GM23338 (cell line): Measurements from ENCODE around the gene DCAF5. TPM values are rescaled to one million over a fixed set of nuclear protein-coding genes. Genes with fewer than 3 reads are reported as not detected.

Source experiments
- ATAC-seq: fragments of 200-7000 bp; cut with Tn5 transposase; 3 replicates; pipeline ENCODE4 v1.9.1; 2020
- DNase-seq: peaks from one replicate; pipeline ENCODE4 v3.0.0-alpha.2; 2015; ENCODE audit warnings: low spot score
- H2AFZ ChIP-seq: fragments of 200-600 bp; sonication (generic); 2 replicates; pipeline ENCODE4 v1.8.0; 2016; ENCODE audit warnings: antibody characterized with exemption, mild to moderate bottlenecking, moderate library complexity
- H3F3A ChIP-seq: fragments of 200-600 bp; sonication (generic); replicated peaks from 2 replicates; pipeline ENCODE4 v1.8.0; 2017; ENCODE audit warnings: antibody characterized with exemption, mixed run types, low read depth
- H3K27ac ChIP-seq: fragments of 200-600 bp; sonication (generic); 2 replicates; pipeline ENCODE4 v1.6.1; 2016; ENCODE audit warnings: low read depth
- H3K27me3 ChIP-seq: fragments of 200-600 bp; sonication (generic); 2 replicates; pipeline ENCODE4 v1.8.0; 2016; ENCODE audit warnings: mild to moderate bottlenecking, mixed run types, moderate library complexity; ENCODE audit not compliant: insufficient read depth
- H3K36me3 ChIP-seq: fragments of 200-600 bp; sonication (generic); 2 replicates; pipeline ENCODE4 v1.8.0; 2016; ENCODE audit warnings: mild to moderate bottlenecking; ENCODE audit not compliant: insufficient read depth
- H3K4me1 ChIP-seq: fragments of 200-600 bp; sonication (generic); 2 replicates; pipeline ENCODE4 v1.8.0; 2016; ENCODE audit warnings: mild to moderate bottlenecking, moderate library complexity; ENCODE audit not compliant: insufficient read depth
- H3K4me2 ChIP-seq: fragments of 200-600 bp; sonication (generic); 2 replicates; pipeline ENCODE4 v1.7.1; 2017; ENCODE audit warnings: mixed run types
- H3K4me3 ChIP-seq: fragments of 200-600 bp; sonication (generic); 2 replicates; pipeline ENCODE4 v1.6.1; 2016; ENCODE audit warnings: mixed run types
- H3K79me2 ChIP-seq: fragments of 200-600 bp; sonication (generic); replicated peaks from 2 replicates; pipeline ENCODE4 v1.8.0; 2017; ENCODE audit warnings: mild to moderate bottlenecking; ENCODE audit not compliant: insufficient read depth
- H3K9me2 ChIP-seq: fragments of 200-600 bp; sonication (generic); 2 replicates; pipeline ENCODE4 v1.8.0; 2017; ENCODE audit not compliant: insufficient read depth
- H4K20me1 ChIP-seq: fragments of 200-600 bp; sonication (generic); replicated peaks from 2 replicates; pipeline ENCODE4 v1.8.0; 2017; ENCODE audit warnings: mild to moderate bottlenecking; ENCODE audit not compliant: insufficient read depth
- H3K27ac Mint-ChIP-seq: 2 replicates; pipeline ENCODE4 v1.8.0; 2020; ENCODE audit warnings: inconsistent platforms, mild to moderate bottlenecking, moderate library complexity, mixed read lengths
- H3K27me3 Mint-ChIP-seq: 3 replicates; pipeline ENCODE4 v1.8.0; 2022; ENCODE audit warnings: low read depth, mild to moderate bottlenecking, moderate library complexity, mixed read lengths, inconsistent platforms; ENCODE audit not compliant: insufficient read depth, poor library complexity
- H3K36me3 Mint-ChIP-seq: 3 replicates; pipeline ENCODE4 v1.8.0; 2021; ENCODE audit warnings: low read depth, mild to moderate bottlenecking, inconsistent platforms, moderate library complexity, mixed read lengths
- H3K4me1 Mint-ChIP-seq: 3 replicates; pipeline ENCODE4 v1.8.0; 2020; ENCODE audit warnings: mild to moderate bottlenecking, inconsistent platforms, mixed read lengths
- H3K4me3 Mint-ChIP-seq: 3 replicates; pipeline ENCODE4 v1.8.0; 2021; ENCODE audit warnings: moderate library complexity, mild to moderate bottlenecking, inconsistent platforms, mixed read lengths
- H3K9me3 Mint-ChIP-seq: 3 replicates; pipeline ENCODE4 v1.8.0; 2020; ENCODE audit warnings: moderate library complexity, mild to moderate bottlenecking, inconsistent platforms, mixed read lengths
- CREB1 ChIP-seq: fragments of 250-450 bp; sonication (Bioruptor Pico); IDR thresholded peaks from 2 replicates; pipeline ENCODE4 v1.5.0; 2020; ENCODE audit warnings: low read depth, mild to moderate bottlenecking, moderate library complexity
- CTCF ChIP-seq, 2 experiments: fragments of 200-600 bp in 1 of 2; sonication (generic) in 1 of 2; conservative IDR thresholded peaks; 2 replicates each; pipeline versions ENCODE4 v1.5.1 to v1.6.1; 2016 to 2017; ENCODE audit warnings: antibody characterized with exemption in 2 of 2, low read depth in 2 of 2, mild to moderate bottlenecking in 2 of 2, moderate library complexity in 1 of 2
- ETS1 ChIP-seq: IDR thresholded peaks from 2 replicates; pipeline ENCODE4 v1.6.1; 2016; ENCODE audit warnings: antibody characterized with exemption
- EZH2 ChIP-seq: fragments of 200-600 bp; sonication (generic); IDR thresholded peaks from one replicate; pipeline ENCODE4 v1.8.0; 2017; ENCODE audit warnings: antibody characterized with exemption, mild to moderate bottlenecking, low read depth; ENCODE audit not compliant: unreplicated experiment
- EZH2phosphoT487 ChIP-seq: fragments of 200-600 bp; sonication (generic); IDR thresholded peaks from one replicate; pipeline ENCODE4 v1.8.1; 2018; ENCODE audit warnings: antibody characterized with exemption; ENCODE audit not compliant: unreplicated experiment
- NANOG ChIP-seq: IDR thresholded peaks from 2 replicates; pipeline ENCODE4 v1.6.1; 2016; ENCODE audit warnings: antibody characterized with exemption, borderline replicate concordance
- POLR2AphosphoS5 ChIP-seq: IDR thresholded peaks from 2 replicates; pipeline ENCODE4 v1.6.1; 2016; ENCODE audit warnings: antibody characterized with exemption, low read depth
- REST ChIP-seq: IDR thresholded peaks from one replicate; pipeline ENCODE4 v1.6.1; 2018; ENCODE audit warnings: antibody characterized with exemption; ENCODE audit not compliant: unreplicated experiment
- STAT1 ChIP-seq: IDR thresholded peaks from one replicate; pipeline ENCODE4 v1.6.1; 2016; ENCODE audit warnings: antibody characterized with exemption; ENCODE audit not compliant: unreplicated experiment
- ZNF462 ChIP-seq: fragments of 250-450 bp; sonication (Bioruptor Pico); IDR thresholded peaks from 2 replicates; pipeline ENCODE4 v1.5.0; 2020; ENCODE audit warnings: mild to moderate bottlenecking, moderate library complexity
- polyA plus RNA-seq: library from polyadenylated mRNA; unstranded; fragments of >200 nt; fragmentation: Nextera tagmentation; extraction: Ambion mirVana; gene quantifications from 2 replicates; pipeline ENCODE4 v1.2.1, GENCODE V29; 2016
- total RNA-seq: library from RNA; depleted of rRNA; stranded (reverse); fragments of >200 nt; shearing (Covaris generic); gene quantifications from 2 replicates; pipeline ENCODE4 v1.2.3, GENCODE V29; 2014

Gene DCAF5
- total and polyA plus RNA-seq, 2 experiments from 2014 or later = 14.0 to 15.2 TPM

DNA sequence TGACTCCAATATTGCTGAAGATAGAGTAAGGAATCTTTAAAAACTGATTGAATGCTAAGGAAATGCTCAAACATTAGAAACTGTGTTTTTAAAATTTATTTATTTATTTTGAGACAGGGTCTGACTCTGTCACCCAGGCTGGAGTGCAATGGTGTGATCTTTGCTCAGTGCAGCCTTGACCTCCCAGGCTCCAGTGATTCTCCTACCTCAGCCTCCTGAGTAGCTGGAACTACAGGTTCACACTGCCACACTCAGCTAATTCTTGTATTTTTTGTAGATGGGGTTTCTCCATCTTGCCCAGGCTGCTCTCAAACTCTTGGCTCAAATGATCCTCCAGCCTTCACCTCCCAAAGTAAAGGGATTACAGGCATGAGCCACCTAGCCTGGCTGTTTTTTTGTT, 3.3 kb upstream of the DCAF5 start (continued):
- TF ChIP-seq CTCF (conservative IDR thresholded peaks at IDR 0.05; ENCODE audit: low read depth in 2 of 2) (no peak), EZH2phosphoT487 (no peak), STAT1 (no peak), NANOG (no peak)

DNA sequence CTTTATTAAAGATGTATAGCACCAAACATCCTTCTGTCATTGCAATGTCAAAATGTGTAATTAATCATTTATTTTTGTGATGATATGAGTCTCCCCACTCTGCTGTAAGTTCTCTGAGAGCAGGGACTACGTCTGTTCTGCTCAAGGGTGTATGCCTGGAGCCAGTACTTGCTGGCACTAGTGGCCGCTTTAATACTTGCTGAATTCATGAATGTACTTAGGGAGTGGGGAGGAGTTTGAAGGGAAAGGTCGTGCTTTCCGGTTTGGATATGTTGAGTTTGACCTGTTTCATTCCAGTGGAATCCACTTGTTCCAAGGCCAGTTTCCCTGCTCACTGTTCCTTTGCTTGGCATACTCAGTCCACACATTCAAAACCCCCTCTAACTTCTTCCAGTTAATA, 1.9 kb upstream of the DCAF5 start:
- peaks cover 7% of the 10 kb centered on the region for H3K27me3 Mint-ChIP-seq
- Histone ChIP-seq H3K9me2 (no peaks in the 10 kb centered on the region), H3K4me1 (peaks cover 20% of the 10 kb centered on the region), H3K79me2 (peaks cover 13% of the 10 kb centered on the region), H3K4me2 (no peak overlapping the region), H3K27ac (no peak overlapping the region), H4K20me1 (peaks cover 11% of the 10 kb centered on the region; the same call in 1 of the 2 replicates), H3K36me3 (no peaks in the 10 kb centered on the region), H3K4me3 (no peak overlapping the region), H3F3A (peaks cover 6% of the 10 kb centered on the region), H3K27me3 (peaks cover 20% of the 10 kb centered on the region), H2AFZ (no peak overlapping the region)
- peaks cover 24% of the 10 kb centered on the region for H3K4me1 Mint-ChIP-seq
- H3K4me3 Mint-ChIP-seq = peak overlapping the region; percentile 21; the same call in 1 of the 3 replicates
- H3K36me3 Mint-ChIP-seq = no peaks in the 10 kb centered on the region; the same call in 2 of the 3 replicates
- peak; percentile 59 for DNase-seq
- no peak overlapping the region for H3K27ac Mint-ChIP-seq
- TF ChIP-seq STAT1 = no peak
- TF ChIP-seq ETS1 = no peak
- TF ChIP-seq POLR2AphosphoS5 = no peak
- TF ChIP-seq CREB1 = no peak
- no peak for TF ChIP-seq NANOG
- no peak for TF ChIP-seq EZH2
- no peak for TF ChIP-seq REST
- no peak for TF ChIP-seq ZNF462
- H3K9me3 Mint-ChIP-seq = no peaks in the 10 kb centered on the region; the same call in 2 of the 3 replicates
- peak; percentile 2; the same call in 1 of the 3 replicates for ATAC-seq
